22Rv1 (cell line): ENCODE measurements around the gene FMNL3.
A peak's percentile ranks its signal among the peaks of the same experiment; 100 is the strongest.

ENCODE experiments used
- H3K27ac ChIP-seq: fragments of 450-650 bp; 2 replicates; pipeline ENCODE4 v1.5.1; 2017
- ZFX ChIP-seq: fragments of 450-650 bp; IDR thresholded peaks from 2 replicates; pipeline ENCODE4 v1.6.1; 2017; ENCODE audit warnings: antibody characterized with exemption, borderline replicate concordance
- TF ChIP-seq, protein P1 (sequence below): fragments of 450-650 bp; IDR thresholded peaks from 2 replicates; pipeline ENCODE4 v1.5.1; 2017; ENCODE audit warnings: mild to moderate bottlenecking

Gene FMNL3

DNA sequence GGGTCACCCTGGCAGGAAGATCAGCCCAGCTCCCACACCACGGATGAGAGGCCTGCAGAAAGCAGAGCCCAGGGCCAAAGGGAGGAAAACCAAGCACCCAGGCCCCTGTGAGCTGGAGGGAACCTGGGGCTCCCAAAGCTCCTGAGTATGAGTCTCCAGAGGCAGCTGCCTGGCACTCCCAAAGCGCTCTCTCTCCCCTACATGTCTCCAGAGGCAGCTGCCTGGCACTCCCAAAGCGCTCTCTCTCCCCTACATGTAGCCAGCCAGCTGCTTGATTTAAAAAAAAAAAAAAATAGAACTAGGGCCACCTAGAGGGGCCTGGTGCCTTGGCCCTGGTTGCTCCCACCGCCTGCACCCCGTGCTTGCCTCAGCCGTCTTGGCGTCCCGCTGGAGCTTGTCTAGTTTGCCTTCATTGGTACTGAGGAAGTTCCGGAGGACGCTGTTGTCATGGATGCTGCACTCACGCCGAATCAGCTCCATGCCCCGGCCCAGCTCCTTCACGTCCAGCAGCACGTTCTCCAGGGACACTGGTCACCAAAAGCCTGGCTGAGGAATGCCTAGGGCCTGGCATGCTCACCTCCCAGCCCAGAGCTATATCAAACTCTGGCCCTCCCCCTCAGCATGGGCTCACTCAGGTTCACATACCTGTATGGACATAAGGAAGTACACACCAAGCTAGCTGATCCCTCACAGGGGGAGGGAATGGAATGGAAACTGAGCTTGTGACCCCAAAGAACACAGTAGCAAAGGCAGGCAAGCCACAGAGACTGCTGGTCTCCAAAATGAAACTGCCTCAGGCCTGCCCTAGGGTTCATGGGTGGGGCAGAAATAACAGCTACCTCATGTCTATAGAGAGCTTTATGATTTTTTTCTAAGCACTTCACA is 59.1 kb downstream of the FMNL3 start:
- H3K27ac ChIP-seq, result no peak overlapping the region

DNA sequence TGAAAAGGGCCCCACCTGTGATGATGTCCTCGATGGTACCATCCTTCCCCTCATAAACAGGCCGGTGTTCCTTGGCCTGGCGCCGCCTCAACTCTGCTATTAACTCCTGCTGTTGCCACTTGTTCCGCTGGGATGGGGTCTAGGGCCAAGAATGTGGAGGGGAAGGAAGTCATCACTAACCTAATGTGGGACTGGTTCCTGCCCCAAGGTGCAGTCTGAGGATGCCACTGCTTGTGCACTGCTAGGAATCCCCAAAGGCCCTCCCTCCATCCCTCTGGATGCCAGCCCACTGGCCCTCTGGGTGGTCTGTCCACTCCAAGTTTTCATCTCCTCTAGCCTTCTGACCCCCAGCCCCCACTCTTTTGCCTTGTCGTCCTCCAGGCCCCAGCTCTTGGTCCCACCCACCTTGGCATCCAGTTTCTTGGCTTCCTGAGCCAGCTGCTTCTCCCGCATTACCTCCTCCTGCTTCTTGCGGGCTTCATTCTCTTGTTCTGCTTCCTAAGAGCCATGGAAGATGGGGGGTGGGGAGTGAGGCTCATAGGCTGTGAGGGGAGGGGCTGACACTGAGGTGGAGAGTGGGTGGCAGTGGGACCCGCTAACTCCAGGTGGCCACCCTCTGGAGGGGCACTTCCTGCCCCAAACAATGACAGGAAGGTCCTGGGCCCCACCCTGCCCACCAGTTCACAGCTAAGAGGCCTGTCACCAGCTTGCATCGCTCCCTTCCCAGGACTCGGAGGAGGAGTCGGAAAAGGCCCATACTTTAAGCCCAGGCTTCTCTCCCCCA is 60.1 kb downstream of the FMNL3 start:
- no peak overlapping the region for H3K27ac ChIP-seq

More for the DNA sequence above, 59.1 kb downstream of the FMNL3 start:
- TF ChIP-seq, protein P1, sequence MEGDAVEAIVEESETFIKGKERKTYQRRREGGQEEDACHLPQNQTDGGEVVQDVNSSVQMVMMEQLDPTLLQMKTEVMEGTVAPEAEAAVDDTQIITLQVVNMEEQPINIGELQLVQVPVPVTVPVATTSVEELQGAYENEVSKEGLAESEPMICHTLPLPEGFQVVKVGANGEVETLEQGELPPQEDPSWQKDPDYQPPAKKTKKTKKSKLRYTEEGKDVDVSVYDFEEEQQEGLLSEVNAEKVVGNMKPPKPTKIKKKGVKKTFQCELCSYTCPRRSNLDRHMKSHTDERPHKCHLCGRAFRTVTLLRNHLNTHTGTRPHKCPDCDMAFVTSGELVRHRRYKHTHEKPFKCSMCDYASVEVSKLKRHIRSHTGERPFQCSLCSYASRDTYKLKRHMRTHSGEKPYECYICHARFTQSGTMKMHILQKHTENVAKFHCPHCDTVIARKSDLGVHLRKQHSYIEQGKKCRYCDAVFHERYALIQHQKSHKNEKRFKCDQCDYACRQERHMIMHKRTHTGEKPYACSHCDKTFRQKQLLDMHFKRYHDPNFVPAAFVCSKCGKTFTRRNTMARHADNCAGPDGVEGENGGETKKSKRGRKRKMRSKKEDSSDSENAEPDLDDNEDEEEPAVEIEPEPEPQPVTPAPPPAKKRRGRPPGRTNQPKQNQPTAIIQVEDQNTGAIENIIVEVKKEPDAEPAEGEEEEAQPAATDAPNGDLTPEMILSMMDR, result no peak
- no peak for TF ChIP-seq ZFX

DNA sequence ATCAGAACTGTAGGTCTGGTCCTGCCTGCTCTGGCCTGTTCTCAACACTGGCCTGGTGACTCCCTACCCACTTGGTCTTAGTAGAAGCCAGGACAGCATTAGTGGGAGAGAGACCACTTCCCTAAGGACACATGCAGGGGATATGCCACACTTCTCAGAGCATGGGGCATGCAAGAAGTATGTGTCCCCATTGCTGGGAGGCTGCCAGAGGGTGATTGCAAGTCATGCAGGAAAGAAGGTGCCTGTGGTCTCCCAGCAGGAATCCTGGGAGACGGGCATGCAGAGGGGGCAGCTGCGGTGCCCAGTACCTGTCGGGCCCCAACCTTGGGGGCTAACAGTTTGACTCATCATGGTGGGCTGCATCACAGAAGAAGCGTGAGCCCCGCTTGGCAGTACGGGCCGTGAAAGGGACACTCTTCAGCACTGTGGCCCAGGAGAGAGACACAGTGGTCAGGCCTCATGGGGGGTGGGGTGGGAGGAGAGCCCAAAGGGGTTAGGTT is 60.8 kb downstream of the FMNL3 start:
- H3K27ac ChIP-seq, result no peak overlapping the region
- no peak for TF ChIP-seq ZFX
- TF ChIP-seq, protein P1, result no peak

More for the DNA sequence above, 60.1 kb downstream of the FMNL3 start:
- TF ChIP-seq, protein P1, result no peak
- no peak for TF ChIP-seq ZFX

DNA sequence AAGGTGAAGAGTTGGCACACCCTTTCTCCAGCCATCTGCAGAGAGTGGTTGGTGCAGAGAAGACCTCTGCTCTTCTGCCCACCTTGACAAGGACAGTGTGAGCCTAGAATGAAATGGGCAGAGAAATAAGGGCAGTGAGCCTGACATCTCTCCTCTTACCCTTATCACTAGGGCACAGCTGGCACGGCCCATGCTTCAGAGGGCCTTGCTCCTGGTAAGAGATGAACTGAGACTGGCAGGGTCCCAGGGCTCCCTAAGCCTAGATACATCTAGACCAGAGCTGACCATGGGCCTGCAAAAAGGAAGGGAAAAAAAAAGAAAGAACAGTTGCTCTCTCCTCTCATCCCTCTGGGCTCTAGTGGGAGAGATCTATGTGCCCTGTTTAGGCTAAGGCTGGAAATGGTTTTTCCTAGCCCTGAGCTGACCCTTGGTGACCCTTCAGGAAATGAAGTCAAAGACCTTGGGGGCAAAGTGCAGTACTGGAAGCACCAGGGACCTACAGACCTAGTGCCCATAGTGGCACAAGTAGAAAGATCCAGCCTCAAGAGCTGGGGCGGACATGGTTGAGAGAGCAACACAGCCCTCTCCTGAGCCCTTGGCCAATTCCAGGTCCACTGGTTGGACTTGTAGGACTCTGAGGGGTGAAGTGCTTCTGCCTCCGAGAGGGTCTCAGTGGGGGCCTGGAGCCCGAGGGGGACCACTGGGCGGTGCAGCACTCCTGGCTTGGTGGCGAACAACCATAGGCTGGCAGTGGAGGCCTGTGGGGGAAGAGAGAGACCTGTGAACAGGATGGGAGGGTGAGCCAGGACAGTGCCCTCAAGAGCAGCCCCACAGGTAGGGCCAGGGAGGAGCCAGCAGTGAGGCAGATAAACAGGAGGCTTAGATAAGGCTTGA is 61.8 kb downstream of the FMNL3 start:
- no peak overlapping the region for H3K27ac ChIP-seq
- TF ChIP-seq ZFX, result no peak
- TF ChIP-seq, protein P1, result no peak

DNA sequence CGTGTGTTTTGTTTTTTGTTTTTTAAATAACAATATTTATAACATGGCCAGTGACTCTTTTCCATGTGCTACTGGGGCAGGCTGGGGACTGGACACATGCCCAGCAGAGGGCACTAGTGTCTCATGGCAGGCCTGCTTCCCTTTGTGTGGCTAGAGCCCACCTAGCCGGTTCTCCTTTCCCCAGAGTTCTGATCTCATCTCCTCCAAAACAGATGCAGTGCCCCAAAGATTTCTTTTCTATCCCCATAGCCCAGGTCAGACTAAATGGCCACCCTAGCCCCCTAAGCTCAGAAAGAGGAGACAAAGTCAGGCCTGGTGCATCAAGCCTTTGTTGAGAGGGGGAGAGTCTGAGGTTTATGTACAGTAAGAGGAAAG is 62.6 kb downstream of the FMNL3 start:
- TF ChIP-seq, protein P1, result peak; percentile 99
- no peak for TF ChIP-seq ZFX

DNA sequence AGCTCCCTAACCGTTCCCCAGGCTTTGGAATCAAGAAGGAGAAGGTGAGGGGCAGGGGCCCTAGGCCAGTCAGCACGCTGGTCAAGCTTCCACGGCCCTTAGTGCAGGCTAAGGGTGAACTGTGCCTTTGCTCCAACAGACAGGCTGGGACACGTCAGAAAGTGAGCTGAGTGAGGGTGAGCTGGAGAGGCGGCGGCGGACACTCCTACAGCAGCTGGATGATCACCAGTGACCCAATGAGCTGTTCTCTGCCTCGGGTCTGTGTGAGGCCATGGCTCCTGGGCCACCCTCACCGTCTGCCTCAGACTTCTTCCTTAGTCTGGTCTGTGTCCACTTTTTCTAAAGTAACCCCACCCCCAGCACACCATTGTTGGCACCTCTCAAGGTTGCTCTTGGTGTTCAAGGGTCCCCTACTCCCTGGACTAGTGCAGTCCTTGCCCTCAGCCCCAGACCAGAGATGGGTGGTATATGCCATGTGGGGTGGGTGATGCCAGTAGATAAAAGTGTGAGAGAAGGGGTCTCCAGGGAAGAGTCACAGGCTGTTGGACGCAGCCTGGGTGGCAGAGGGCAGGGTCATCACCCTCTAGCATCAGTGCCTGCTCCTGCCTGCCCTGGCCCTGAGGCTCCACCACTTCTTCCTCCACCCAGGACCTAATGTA is 63.1 kb downstream of the FMNL3 start:
- H3K27ac ChIP-seq, result no peak overlapping the region

More for the DNA sequence above, 62.6 kb downstream of the FMNL3 start:
- H3K27ac ChIP-seq, result no peak overlapping the region

More for the DNA sequence above, 63.1 kb downstream of the FMNL3 start:
- no peak for TF ChIP-seq ZFX
- TF ChIP-seq, protein P1, result no peak
